NT2/D1 (cell line): ENCODE data around the gene PMPCA.

Source experiments
- DNase-seq: peaks from one replicate; pipeline ENCODE4 v3.0.0-alpha.2; 2011; ENCODE audit warnings: low read depth, low spot score
- H3K27me3 ChIP-seq: 2 replicates; pipeline ENCODE4 v1.6.0; 2011; ENCODE audit warnings: mild to moderate bottlenecking; ENCODE audit not compliant: insufficient read length, insufficient read depth
- H3K36me3 ChIP-seq: 2 replicates; pipeline ENCODE4 v1.6.1; 2011; ENCODE audit warnings: mild to moderate bottlenecking, low read length, mixed read lengths; ENCODE audit not compliant: insufficient read depth, insufficient read length
- H3K4me1 ChIP-seq: 2 replicates; pipeline ENCODE4 v1.5.1; 2011; ENCODE audit not compliant: insufficient read depth, insufficient read length
- H3K4me3 ChIP-seq: 2 replicates; pipeline ENCODE4 v1.5.1; 2011; ENCODE audit warnings: low read depth; ENCODE audit not compliant: insufficient read length
- H3K9ac ChIP-seq: 2 replicates; pipeline ENCODE4 v1.6.0; 2011; ENCODE audit warnings: low read depth; ENCODE audit not compliant: insufficient read length
- H3K9me3 ChIP-seq: 2 replicates; pipeline ENCODE4 v1.5.1; 2011; ENCODE audit warnings: mild to moderate bottlenecking, low read length; ENCODE audit not compliant: insufficient read depth
- SUZ12 ChIP-seq: IDR thresholded peaks from 2 replicates; pipeline ENCODE4 v1.6.1; 2011; ENCODE audit not compliant: insufficient read length, insufficient read depth; ENCODE audit errors: extremely low read depth
- YY1 ChIP-seq: IDR thresholded peaks from 2 replicates; pipeline ENCODE4 v1.6.1; 2011; ENCODE audit not compliant: insufficient read length, insufficient read depth
- ZNF274 ChIP-seq: IDR thresholded peaks from 2 replicates; pipeline ENCODE4 v1.6.1; 2011; ENCODE audit warnings: mild to moderate bottlenecking, low read depth, low read length

The PMPCA gene

DNA sequence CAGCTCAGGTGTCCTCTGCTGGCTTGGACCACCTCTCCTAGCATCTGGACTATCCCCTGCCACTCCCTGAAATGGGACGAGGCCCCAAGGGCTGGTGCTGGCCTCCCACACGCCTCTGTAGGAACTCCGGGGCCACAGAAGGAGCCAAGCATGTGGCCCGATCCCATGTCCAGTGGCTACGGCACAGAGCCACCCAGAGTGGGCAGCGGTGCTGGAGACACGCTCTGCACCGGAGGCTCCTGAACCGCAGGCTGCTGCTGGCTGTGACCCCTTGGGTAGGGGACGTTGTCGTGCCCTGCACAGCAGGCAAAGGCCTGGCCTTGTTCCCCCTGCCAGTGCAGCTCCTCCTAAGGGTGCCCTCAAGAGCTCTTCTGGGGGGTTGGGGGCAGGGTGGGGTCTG lies 30.6 kb upstream of the PMPCA start:
- Histone ChIP-seq H3K4me3 (no peak overlapping the region), H3K9me3 (no peaks in the 10 kb centered on the region), H3K36me3 (peaks cover 99% of the 10 kb centered on the region), H3K27me3 (no peaks in the 10 kb centered on the region), H3K9ac (no peak overlapping the region), H3K4me1 (peaks cover 6% of the 10 kb centered on the region)
- TF ChIP-seq YY1 (no peak), ZNF274 (no peak), SUZ12 (no peak)
- DNase-seq = no peak

DNA sequence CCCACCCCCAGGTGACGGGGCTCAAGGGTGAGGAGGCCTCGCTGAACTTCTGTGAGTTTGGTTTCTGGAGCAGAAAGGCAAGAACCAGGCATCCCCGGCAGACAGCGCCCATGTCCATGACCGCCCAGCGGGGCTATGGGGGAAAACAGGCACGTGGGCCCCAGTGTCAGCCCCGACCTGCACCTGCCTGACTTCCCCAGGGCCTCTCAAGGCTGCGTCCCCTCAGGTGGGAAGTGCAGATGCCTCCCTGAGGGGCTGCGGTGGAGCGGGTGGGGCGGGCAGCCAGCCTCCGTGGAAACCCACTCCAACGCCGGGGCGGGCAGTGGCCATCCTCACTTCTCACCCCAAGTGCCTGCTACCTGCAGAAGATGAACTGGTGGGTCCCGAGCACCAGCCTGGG lies 30.1 kb upstream of the PMPCA start:
- H3K9ac ChIP-seq = no peak overlapping the region
- DNase-seq = no peak
- no peak overlapping the region for H3K4me3 ChIP-seq
- H3K36me3 ChIP-seq = peaks cover 99% of the 10 kb centered on the region
- peaks cover 6% of the 10 kb centered on the region for H3K4me1 ChIP-seq
- no peak for TF ChIP-seq SUZ12
- no peak for TF ChIP-seq ZNF274
- TF ChIP-seq YY1 = no peak
- no peaks in the 10 kb centered on the region for H3K9me3 ChIP-seq
- no peaks in the 10 kb centered on the region for H3K27me3 ChIP-seq

DNA sequence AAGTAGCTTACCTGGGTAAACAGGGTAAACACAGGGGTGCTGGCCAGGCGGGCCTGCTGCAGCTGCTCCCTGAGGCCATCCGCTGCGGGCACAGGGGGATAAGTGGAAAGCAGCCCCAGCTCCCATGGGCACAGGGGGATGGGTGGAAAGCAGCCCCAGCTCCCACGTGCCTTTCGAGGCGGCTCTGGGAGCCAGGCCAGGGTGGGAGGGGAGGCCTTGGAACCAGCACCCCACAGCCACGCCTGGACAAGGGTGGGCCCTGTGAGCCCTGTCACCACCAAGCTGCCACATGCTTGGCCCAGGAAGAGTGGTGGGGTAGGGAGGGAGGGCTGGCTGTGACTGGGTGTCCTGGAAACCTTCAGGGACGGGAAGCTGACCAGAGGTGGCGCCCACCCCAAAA lies 29.1 kb upstream of the PMPCA start:
- no peaks in the 10 kb centered on the region for H3K9me3 ChIP-seq
- H3K27me3 ChIP-seq = no peaks in the 10 kb centered on the region
- DNase-seq = no peak
- no peak overlapping the region for H3K4me3 ChIP-seq
- peaks cover 3% of the 10 kb centered on the region for H3K4me1 ChIP-seq
- TF ChIP-seq ZNF274 (no peak), SUZ12 (no peak), YY1 (no peak)
- peaks cover 98% of the 10 kb centered on the region for H3K36me3 ChIP-seq
- H3K9ac ChIP-seq = no peak overlapping the region

DNA sequence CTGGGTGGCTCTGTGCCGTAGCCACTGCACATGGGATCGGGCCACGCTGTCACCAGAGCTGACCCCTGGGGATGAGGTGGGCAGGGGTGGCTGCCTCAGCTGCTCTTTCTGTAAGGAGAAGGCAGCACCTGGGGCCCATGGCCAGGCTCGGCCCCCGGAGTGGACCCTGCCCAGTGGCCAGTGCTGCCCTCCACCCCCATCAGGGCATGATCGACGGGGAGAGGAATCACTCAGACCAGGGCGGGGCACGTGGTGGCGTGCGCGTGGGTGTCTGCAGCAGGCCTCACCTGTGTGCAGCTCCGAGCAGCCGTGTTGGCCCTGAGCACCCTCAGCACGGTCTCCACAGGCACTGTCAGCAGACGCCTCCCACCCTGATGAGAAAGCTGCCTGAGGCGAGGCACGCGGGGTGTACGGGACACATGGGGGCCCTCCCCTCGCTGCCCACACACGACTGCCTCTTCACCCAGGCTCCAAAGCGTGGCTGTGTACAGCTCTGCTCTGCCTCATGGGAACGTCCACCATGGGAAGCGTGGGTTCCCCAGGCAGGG lies 28.4 kb upstream of the PMPCA start:
- TF ChIP-seq ZNF274 = no peak
- TF ChIP-seq YY1 = no peak
- TF ChIP-seq SUZ12 = no peak
- DNase-seq = no peak

DNA sequence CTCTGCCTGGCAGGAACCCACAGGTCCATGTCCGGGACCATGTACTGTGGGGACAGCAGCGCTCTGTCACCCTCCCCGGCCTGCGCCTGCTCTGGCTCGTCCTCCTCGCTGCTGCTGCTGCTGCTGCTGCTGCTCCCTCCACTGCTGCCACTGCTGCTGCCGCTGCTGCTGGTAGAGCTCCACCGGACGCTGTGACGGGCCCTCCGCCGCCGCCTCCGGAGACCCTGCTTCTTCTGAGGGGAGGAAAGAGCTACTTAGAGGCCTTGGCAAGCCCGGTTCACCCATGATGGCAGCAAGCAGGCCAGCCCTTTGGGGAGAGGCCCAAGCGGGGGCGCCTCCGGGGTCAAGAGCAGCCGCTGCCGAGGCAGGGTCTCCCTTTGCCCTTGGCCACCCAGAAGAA lies 27.0 kb upstream of the PMPCA start:
- Histone ChIP-seq H3K9me3 (no peaks in the 10 kb centered on the region), H3K36me3 (peaks cover 95% of the 10 kb centered on the region), H3K27me3 (no peaks in the 10 kb centered on the region), H3K9ac (no peak overlapping the region), H3K4me1 (no peaks in the 10 kb centered on the region), H3K4me3 (no peak overlapping the region)
- TF ChIP-seq ZNF274 (no peak), SUZ12 (no peak), YY1 (no peak)
- no peak for DNase-seq

More for the DNA sequence above, 28.4 kb upstream of the PMPCA start:
- Histone ChIP-seq H3K36me3 (peaks cover 95% of the 10 kb centered on the region), H3K4me3 (no peak overlapping the region), H3K27me3 (no peaks in the 10 kb centered on the region), H3K4me1 (no peaks in the 10 kb centered on the region), H3K9ac (no peak overlapping the region), H3K9me3 (no peaks in the 10 kb centered on the region)

DNA sequence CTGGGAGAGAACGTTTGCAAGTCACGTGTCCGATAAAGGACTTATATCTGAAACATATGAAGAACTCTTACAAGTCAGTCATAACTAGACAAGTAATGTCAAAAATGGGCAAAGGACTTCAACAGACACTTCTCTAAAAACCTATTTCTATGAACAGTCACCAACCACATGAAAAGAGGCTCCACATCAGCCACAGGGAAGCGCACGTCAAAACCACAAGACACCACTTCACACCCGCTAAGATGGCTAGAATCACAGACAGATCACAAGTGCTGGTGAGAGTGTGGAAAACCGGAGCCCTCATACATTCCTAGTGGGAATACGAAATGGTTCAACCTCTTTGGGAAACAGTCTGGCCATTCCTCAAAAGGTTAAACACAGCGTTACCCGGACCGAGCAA lies 25.4 kb upstream of the PMPCA start:
- no peak overlapping the region for H3K9ac ChIP-seq
- no peaks in the 10 kb centered on the region for H3K4me1 ChIP-seq
- no peak overlapping the region for H3K4me3 ChIP-seq
- H3K9me3 ChIP-seq = no peaks in the 10 kb centered on the region
- DNase-seq = no peak
- peaks cover 96% of the 10 kb centered on the region for H3K36me3 ChIP-seq
- no peaks in the 10 kb centered on the region for H3K27me3 ChIP-seq
- TF ChIP-seq ZNF274 (no peak), YY1 (no peak), SUZ12 (no peak)

DNA sequence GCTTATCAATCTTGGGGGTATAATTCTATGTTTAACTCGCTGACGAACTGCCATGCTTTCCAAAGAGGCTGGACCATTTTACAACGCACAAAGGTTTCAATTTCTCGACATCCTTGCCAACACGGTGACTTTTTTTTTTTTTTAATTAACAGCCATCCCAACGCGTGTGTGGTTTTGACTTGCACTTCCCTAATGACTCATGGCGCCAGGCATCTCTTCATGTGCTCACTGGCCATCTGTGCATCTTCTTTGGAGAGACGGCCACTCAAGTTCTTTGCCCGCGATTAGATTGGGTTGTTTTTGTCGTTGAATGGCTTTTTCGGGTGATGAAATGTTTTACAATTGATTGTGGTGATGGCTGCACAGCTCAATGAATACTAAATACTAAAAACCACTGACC lies 24.4 kb upstream of the PMPCA start:
- H3K36me3 ChIP-seq = peaks cover 91% of the 10 kb centered on the region
- H3K9me3 ChIP-seq = no peaks in the 10 kb centered on the region
- no peaks in the 10 kb centered on the region for H3K27me3 ChIP-seq
- no peak overlapping the region for H3K4me3 ChIP-seq
- H3K4me1 ChIP-seq = no peaks in the 10 kb centered on the region
- DNase-seq = no peak
- no peak overlapping the region for H3K9ac ChIP-seq
- TF ChIP-seq SUZ12 = no peak
- TF ChIP-seq YY1 = no peak
- TF ChIP-seq ZNF274 = no peak

DNA sequence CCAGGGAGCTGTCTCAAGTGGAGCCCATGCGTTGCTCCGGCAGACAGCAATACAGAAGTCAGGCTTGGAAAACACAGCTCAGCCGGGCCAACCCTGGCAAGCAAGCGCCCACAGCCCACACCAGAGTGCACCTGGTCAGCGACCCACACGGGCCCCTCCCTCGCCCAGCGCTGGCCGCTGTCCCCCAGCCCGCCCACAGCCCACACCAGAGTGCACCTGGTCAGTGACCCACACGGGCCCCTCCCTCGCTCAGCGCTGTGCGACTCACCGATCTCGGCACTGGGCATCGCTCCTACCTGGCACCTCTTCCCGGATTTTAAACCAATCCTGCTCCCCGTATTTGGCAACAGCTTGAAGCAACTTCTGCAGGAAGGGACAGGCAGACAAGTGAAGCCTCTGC lies 23.2 kb upstream of the PMPCA start:
- Histone ChIP-seq H3K9ac (no peak overlapping the region), H3K9me3 (no peaks in the 10 kb centered on the region), H3K4me1 (no peaks in the 10 kb centered on the region), H3K36me3 (peaks cover 91% of the 10 kb centered on the region), H3K4me3 (no peak overlapping the region), H3K27me3 (no peaks in the 10 kb centered on the region)
- DNase-seq = no peak
- TF ChIP-seq ZNF274 (no peak), SUZ12 (no peak), YY1 (no peak)
